ENCODE data around the gene GAPVD1. TPM values are rescaled to one million over a fixed set of nuclear protein-coding genes. Genes with fewer than 3 reads are reported as not detected.

Gene GAPVD1
- total and polyA plus RNA-seq, 4 donors = 10.6 to 138 (median 35.2) TPM

DNA sequence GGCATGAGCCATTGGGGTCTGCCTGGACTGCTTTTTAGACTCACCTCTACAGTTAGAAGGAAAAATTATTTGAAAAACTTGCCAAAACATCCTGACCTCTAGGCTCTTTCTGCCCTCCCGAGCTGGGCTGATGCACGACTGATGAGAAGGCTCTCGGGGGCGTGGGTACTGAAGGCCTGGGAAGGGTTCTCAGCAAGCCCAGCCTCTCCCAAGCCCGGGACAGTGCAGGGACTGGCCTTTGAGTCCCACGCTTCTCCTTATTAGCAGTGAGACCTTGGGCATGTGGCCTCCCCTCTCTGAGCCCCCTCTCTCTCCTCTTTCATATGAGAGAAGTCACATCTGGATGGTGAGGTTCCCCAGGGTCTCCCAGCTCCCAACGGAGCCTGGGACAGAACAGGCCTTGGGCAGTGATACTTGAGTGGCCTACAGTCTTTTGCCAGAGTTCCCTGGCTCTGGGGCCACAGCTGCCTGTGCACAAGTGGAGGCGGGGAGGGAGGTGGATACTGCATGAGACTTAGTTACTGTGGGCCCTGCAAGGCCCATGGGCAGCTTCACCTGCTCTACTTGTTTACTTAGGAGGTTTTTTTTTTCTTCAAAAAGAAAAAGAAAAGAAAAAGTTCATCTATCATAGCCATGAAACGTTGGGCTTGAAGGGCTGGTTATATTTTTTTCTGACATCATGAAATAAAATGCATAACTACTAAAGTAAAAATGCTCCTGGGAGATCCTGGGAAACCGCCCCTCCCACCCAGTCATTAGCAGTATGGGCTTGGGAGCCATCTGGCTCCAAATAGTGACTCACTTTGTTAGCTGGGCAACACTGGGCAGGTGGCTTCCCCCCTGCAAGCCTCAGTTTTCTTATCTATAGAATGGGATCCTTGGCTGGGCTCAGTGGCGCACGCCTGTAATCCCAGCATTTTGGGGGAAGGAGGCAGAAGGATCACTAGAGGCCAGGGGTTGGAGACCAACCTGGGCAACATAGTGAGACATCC, 139.4 kb downstream of the GAPVD1 start:
- WGBS, 2 donors = 85 to 91% methylated on average over 12 of the region's 12 CpGs
- ATAC-seq (ENCODE audit: insufficient read depth, low FRiP score) = no peak
- TF ChIP-seq CTCF (IDR thresholded peaks at IDR 0.05; ENCODE audit: control extremely low read depth, extremely low read depth) = no peak

GRCh38 chr9:125404733-125405132, 143.1 kb downstream of the GAPVD1 start:
- Histone ChIP-seq H3K27ac (ENCODE audit: low read depth in 1 of 2, low read length in 1 of 2) (no peak overlapping the region), H3K4me1 (ENCODE audit: control insufficient read depth in 5 of 5, insufficient read depth in 5 of 5, low read length in 5 of 5) (peaks cover 0 to 4% (median 0%) of the 10 kb centered on the region in 5 donors), H3K4me3 (no peak overlapping the region), H3K9ac (ENCODE audit: insufficient read depth in 1 of 2, low read length in 2 of 2) (no peak overlapping the region), H3K36me3 (ENCODE audit: control insufficient read depth in 4 of 4, insufficient read depth in 4 of 4, low read length in 4 of 4) (no peaks in the 10 kb centered on the region), H3K9me3 (ENCODE audit: control insufficient read depth in 4 of 4, insufficient read depth in 3 of 4, low read length in 3 of 4) (peaks cover 0 to 2% (median 0%) of the 10 kb centered on the region in 4 donors), H3K27me3 (ENCODE audit: control insufficient read depth in 3 of 3, insufficient read depth in 3 of 3, low read length in 2 of 3) (peaks cover 0 to 4% (median 0%) of the 10 kb centered on the region in 3 donors)
- TF ChIP-seq CTCF (IDR thresholded peaks at IDR 0.05; ENCODE audit: control extremely low read depth, extremely low read depth) = no peak
- 95% methylated on average over 7 of the region's 7 CpGs for WGBS, 2 donors
- DNase-seq = no peak
- no peak for ATAC-seq (ENCODE audit: insufficient read depth, low FRiP score)

More for the DNA sequence above, 139.4 kb downstream of the GAPVD1 start:
- H3K27me3 ChIP-seq (ENCODE audit: control insufficient read depth in 3 of 3, insufficient read depth in 3 of 3, low read length in 2 of 3) = no peaks in the 10 kb centered on the region
- H3K36me3 ChIP-seq (ENCODE audit: control insufficient read depth in 4 of 4, insufficient read depth in 4 of 4, low read length in 4 of 4) = no peaks in the 10 kb centered on the region
- peaks cover 0 to 2% (median 0%) of the 10 kb centered on the region in 5 donors for H3K4me1 ChIP-seq (ENCODE audit: control insufficient read depth in 5 of 5, insufficient read depth in 5 of 5, low read length in 5 of 5)
- no peaks in the 10 kb centered on the region for H3K9me3 ChIP-seq (ENCODE audit: control insufficient read depth in 4 of 4, insufficient read depth in 3 of 4, low read length in 3 of 4)
- no peak overlapping the region for H3K4me3 ChIP-seq
- no peak overlapping the region for H3K9ac ChIP-seq (ENCODE audit: insufficient read depth in 1 of 2, low read length in 2 of 2)
- no peak for DNase-seq
- H3K27ac ChIP-seq (ENCODE audit: low read depth in 1 of 2, low read length in 1 of 2) = no peak overlapping the region

GRCh38 chr9:125405938-125406809, 144.5 kb downstream of the GAPVD1 start:
- Histone ChIP-seq H3K4me3 (no peak overlapping the region), H3K4me1 (ENCODE audit: control insufficient read depth in 5 of 5, insufficient read depth in 5 of 5, low read length in 5 of 5) (peaks cover 0 to 8% (median 0%) of the 10 kb centered on the region in 5 donors), H3K36me3 (ENCODE audit: control insufficient read depth in 4 of 4, insufficient read depth in 4 of 4, low read length in 4 of 4) (no peaks in the 10 kb centered on the region), H3K9ac (ENCODE audit: insufficient read depth in 1 of 2, low read length in 2 of 2) (no peak overlapping the region), H3K27me3 (ENCODE audit: control insufficient read depth in 3 of 3, insufficient read depth in 3 of 3, low read length in 2 of 3) (peaks cover 0 to 4% (median 0%) of the 10 kb centered on the region in 3 donors), H3K9me3 (ENCODE audit: control insufficient read depth in 4 of 4, insufficient read depth in 3 of 4, low read length in 3 of 4) (peaks cover 0 to 4% (median 0%) of the 10 kb centered on the region in 4 donors), H3K27ac (ENCODE audit: low read depth in 1 of 2, low read length in 1 of 2) (no peak overlapping the region)
- WGBS, 2 donors = 93 to 97% methylated on average over 15 of the region's 15 CpGs
- ATAC-seq (ENCODE audit: insufficient read depth, low FRiP score) (no peak), DNase-seq (no peak)
- no peak for TF ChIP-seq CTCF (IDR thresholded peaks at IDR 0.05; ENCODE audit: control extremely low read depth, extremely low read depth)
